OCI-LY3 (cell line): Measurements from ENCODE around the gene RPS3.

ENCODE experiments used
- CTCF ChIP-seq: fragments of 200-600, 300-600 bp; sonication (generic); IDR thresholded peaks from 2 replicates; pipeline ENCODE4 v1.5.1; 2014; ENCODE audit warnings: antibody characterized with exemption, low read length, low read depth
- EZH2phosphoT487 ChIP-seq: fragments of 200-600 bp; shearing (Covaris generic); IDR thresholded peaks from 2 replicates; pipeline ENCODE4 v1.6.1; 2018; ENCODE audit warnings: antibody characterized with exemption, mixed run types, low read depth

GRCh38 chr11:75369560-75370255, 29.6 kb upstream of the RPS3 start:
- TF ChIP-seq CTCF (no peak), EZH2phosphoT487 (no peak)
